GM19240 (cell line): ENCODE results near the gene CAD.

Experiments
- DNase-seq: peaks from one replicate; pipeline ENCODE4 v3.0.0; 2011; ENCODE audit warnings: low spot score; ENCODE audit not compliant: insufficient read length

CAD gene

GRCh38 chr2:27280826-27281225 is 63.7 kb downstream of the CAD start:
- DNase-seq = no peak

- DNase-seq = no peak
These were observed 64.3 kb downstream of the CAD start for GRCh38 chr2:27281442-27281841.

GRCh38 chr2:27281855-27282559 is 64.8 kb downstream of the CAD start, which contains the start of gene TRIM54:
TSS of gene TRIM54 (plus strand) at chr2:27282429. CDS start at chr2:27282732, 303 bp downstream.
- DNase-seq = no peak

- DNase-seq = no peak
These were observed 65.7 kb downstream of the CAD start for GRCh38 chr2:27282892-27283291.

- DNase-seq = no peak
These were observed 67.8 kb downstream of the CAD start for GRCh38 chr2:27284996-27285395.

- no peak for DNase-seq
These were observed 68.3 kb downstream of the CAD start for GRCh38 chr2:27285481-27285880.

- DNase-seq = no peak
These were observed 71.4 kb downstream of the CAD start for GRCh38 chr2:27288610-27289009.

GRCh38 chr2:27290549-27290948 is 73.4 kb downstream of the CAD start:
- DNase-seq = no peak

- no peak for DNase-seq
These were observed 74.7 kb downstream of the CAD start for GRCh38 chr2:27291865-27292264.
